ENCODE results near the gene KAZN.

Gene KAZN

DNA sequence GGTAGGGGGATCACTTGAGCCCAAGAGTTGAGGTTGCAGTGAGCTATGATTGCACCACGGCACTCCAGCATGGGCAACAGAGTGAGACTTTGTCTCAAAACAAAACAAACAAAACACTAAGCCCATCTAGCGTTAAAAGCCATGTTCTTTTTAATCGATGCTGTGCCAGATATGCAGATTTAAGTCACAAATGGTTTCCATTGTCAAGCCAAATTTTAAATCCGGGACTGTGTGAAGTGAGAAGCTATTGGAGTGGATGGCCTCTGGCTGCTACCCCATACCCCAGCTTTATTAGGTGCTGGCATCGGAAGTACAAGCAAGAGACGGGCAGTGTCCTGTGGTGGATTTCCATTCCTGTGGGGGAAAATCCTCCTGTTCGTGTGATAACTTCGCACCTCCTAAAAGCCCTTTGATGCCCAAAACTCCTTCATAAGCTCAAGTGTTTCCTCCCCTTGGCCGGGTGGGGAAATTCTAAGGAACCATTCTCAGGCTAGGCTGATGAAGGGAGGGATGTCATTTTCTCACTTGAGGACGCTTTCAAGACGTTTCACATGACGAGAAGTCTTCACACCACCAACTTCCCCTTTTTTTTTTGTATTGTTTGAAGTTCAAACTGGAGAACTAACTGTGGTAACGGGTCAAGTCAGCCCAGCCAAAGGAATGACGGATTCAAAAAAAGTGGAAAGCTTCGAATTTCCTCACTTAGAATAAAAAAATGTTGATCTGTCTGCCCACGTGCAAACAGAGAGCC lies 140.8 kb downstream of the KAZN start:
- Histone ChIP-seq H3K4me1 (ENCODE audit: control insufficient read depth, low read length) (peaks cover 75% of the 10 kb centered on the region), H4K20me1 (ENCODE audit: control insufficient read depth, insufficient read depth, low read depth, low read length) (no peaks in the 10 kb centered on the region), H3K4me3 (ENCODE audit: low read length) (peak overlapping the region; percentile 34), H3K79me2 (ENCODE audit: control insufficient read depth, low read length) (peaks cover 20% of the 10 kb centered on the region), H3K36me3 (ENCODE audit: control insufficient read depth, low read length) (peaks cover 6% of the 10 kb centered on the region; the same call in 1 of the 2 replicates), H3K9me3 (ENCODE audit: control insufficient read depth, insufficient read depth, low read length) (no peaks in the 10 kb centered on the region), H3K27ac (ENCODE audit: low read depth, low read length) (peak overlapping the region; percentile 90), H3F3A (ENCODE audit: control insufficient read depth, insufficient read depth) (peaks cover 20% of the 10 kb centered on the region), H3K4me2 (ENCODE audit: low read length) (peak overlapping the region; percentile 65), H3K9me2 (replicated peaks; ENCODE audit: control insufficient read depth, low read length) (no peaks in the 10 kb centered on the region), H3K27me3 (ENCODE audit: control insufficient read depth, low read length) (peaks cover 10% of the 10 kb centered on the region; the same call in 1 of the 2 replicates)
- TF ChIP-seq EZH2phosphoT487 (IDR thresholded peaks at IDR 0.05; ENCODE audit: borderline replicate concordance, low read length), result no peak
- TF ChIP-seq, protein P1, sequence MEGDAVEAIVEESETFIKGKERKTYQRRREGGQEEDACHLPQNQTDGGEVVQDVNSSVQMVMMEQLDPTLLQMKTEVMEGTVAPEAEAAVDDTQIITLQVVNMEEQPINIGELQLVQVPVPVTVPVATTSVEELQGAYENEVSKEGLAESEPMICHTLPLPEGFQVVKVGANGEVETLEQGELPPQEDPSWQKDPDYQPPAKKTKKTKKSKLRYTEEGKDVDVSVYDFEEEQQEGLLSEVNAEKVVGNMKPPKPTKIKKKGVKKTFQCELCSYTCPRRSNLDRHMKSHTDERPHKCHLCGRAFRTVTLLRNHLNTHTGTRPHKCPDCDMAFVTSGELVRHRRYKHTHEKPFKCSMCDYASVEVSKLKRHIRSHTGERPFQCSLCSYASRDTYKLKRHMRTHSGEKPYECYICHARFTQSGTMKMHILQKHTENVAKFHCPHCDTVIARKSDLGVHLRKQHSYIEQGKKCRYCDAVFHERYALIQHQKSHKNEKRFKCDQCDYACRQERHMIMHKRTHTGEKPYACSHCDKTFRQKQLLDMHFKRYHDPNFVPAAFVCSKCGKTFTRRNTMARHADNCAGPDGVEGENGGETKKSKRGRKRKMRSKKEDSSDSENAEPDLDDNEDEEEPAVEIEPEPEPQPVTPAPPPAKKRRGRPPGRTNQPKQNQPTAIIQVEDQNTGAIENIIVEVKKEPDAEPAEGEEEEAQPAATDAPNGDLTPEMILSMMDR (IDR thresholded peaks at IDR 0.05; ENCODE audit: low read depth, low read length, poor library complexity, severe bottlenecking), result no peak

DNA sequence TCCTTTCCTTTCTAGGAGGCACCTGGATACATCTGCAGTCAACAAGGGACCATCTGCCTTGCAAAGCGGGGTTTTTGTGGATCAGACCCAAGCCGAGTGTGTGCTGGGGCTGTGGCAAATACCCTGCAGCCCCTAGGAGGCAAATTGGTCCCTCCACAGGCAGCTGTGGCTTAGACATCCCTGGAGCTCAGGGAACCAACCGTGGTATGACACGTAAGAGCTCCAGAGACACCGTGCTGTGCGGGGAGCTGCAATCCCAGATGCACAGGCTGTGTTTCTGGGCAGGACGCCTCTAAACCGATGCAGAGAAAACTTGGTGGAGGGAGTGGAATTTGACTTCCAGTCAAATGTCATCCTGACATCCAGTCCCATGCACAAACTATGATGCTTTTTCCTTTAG lies 141.5 kb downstream of the KAZN start:
- H3K27ac ChIP-seq (ENCODE audit: low read depth, low read length), result peak overlapping the region; percentile 90

DNA sequence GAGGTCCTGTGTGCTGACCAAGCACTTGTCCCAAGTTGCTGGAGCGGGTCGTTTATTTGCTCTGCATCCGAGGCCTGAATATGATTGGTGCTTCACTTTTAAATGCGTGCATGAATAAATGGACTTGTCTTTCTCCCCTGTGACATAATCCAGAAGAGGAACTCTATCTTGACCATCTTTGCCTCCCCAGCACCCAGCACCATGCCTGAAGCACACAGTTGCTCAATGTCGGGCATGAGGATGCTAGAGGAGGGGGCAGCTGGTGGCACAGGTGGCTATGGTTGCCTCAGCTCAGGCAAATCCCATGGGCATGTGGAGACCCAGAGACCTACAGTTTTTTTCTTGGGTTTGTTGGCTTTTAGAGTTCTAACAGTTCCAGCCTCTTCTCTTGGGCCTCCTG lies 142.6 kb downstream of the KAZN start:
- peaks cover 62% of the 10 kb centered on the region for H3K4me1 ChIP-seq (ENCODE audit: control insufficient read depth, low read length)
- no peak overlapping the region for H3K27ac ChIP-seq (ENCODE audit: low read depth, low read length)
- H3K4me2 ChIP-seq (ENCODE audit: low read length), result no peak overlapping the region

More for the DNA sequence above, 141.5 kb downstream of the KAZN start:
- Histone ChIP-seq H3F3A (ENCODE audit: control insufficient read depth, insufficient read depth) (peaks cover 20% of the 10 kb centered on the region), H3K36me3 (ENCODE audit: control insufficient read depth, low read length) (peaks cover 6% of the 10 kb centered on the region; the same call in 1 of the 2 replicates), H3K4me1 (ENCODE audit: control insufficient read depth, low read length) (peaks cover 71% of the 10 kb centered on the region), H3K4me3 (ENCODE audit: low read length) (peak overlapping the region; percentile 34), H3K9me2 (replicated peaks; ENCODE audit: control insufficient read depth, low read length) (no peaks in the 10 kb centered on the region), H3K79me2 (ENCODE audit: control insufficient read depth, low read length) (peaks cover 13% of the 10 kb centered on the region), H4K20me1 (ENCODE audit: control insufficient read depth, insufficient read depth, low read depth, low read length) (no peaks in the 10 kb centered on the region), H3K27me3 (ENCODE audit: control insufficient read depth, low read length) (peaks cover 10% of the 10 kb centered on the region; the same call in 1 of the 2 replicates), H3K4me2 (ENCODE audit: low read length) (peak overlapping the region; percentile 65), H3K9me3 (ENCODE audit: control insufficient read depth, insufficient read depth, low read length) (no peaks in the 10 kb centered on the region)
- TF ChIP-seq EZH2phosphoT487 (IDR thresholded peaks at IDR 0.05; ENCODE audit: borderline replicate concordance, low read length), result no peak
- TF ChIP-seq, protein P1 (IDR thresholded peaks at IDR 0.05; ENCODE audit: low read depth, low read length, poor library complexity, severe bottlenecking), result no peak

More for the DNA sequence above, 142.6 kb downstream of the KAZN start:
- peaks cover 6% of the 10 kb centered on the region for H3K79me2 ChIP-seq (ENCODE audit: control insufficient read depth, low read length)
- peaks cover 11% of the 10 kb centered on the region; the same call in 1 of the 2 replicates for H3K27me3 ChIP-seq (ENCODE audit: control insufficient read depth, low read length)
- no peaks in the 10 kb centered on the region for H3K36me3 ChIP-seq (ENCODE audit: control insufficient read depth, low read length)
- TF ChIP-seq, protein P1 (IDR thresholded peaks at IDR 0.05; ENCODE audit: low read depth, low read length, poor library complexity, severe bottlenecking), result no peak
- TF ChIP-seq EZH2phosphoT487 (IDR thresholded peaks at IDR 0.05; ENCODE audit: borderline replicate concordance, low read length), result no peak
- H3F3A ChIP-seq (ENCODE audit: control insufficient read depth, insufficient read depth), result peaks cover 16% of the 10 kb centered on the region
- H3K9me3 ChIP-seq (ENCODE audit: control insufficient read depth, insufficient read depth, low read length), result no peaks in the 10 kb centered on the region
- H3K4me3 ChIP-seq (ENCODE audit: low read length), result no peak overlapping the region
- no peaks in the 10 kb centered on the region for H4K20me1 ChIP-seq (ENCODE audit: control insufficient read depth, insufficient read depth, low read depth, low read length)
- no peaks in the 10 kb centered on the region for H3K9me2 ChIP-seq (replicated peaks; ENCODE audit: control insufficient read depth, low read length)
